HCT116 (cell line): Measurements from ENCODE around the gene MXD3. TPM values are rescaled to one million over a fixed set of nuclear protein-coding genes. Genes with fewer than 3 reads are reported as not detected.

ENCODE experiments used
- ATAC-seq: fragments of 200-7000 bp; cut with Tn5 transposase; 2 replicates; pipeline ENCODE4 v1.9.1; 2020; ENCODE audit warnings: mild to moderate bottlenecking, moderate library complexity
- BruUV-seq: library from RNA; stranded (reverse); fragments of 400-500 nt; replicated peaks from 2 replicates; lab custom pipeline; 2021; lab: Mats Ljungman, UMichigan
- CTCF ChIA-PET: fragments of 300-600 bp; sonication (Branson Sonifier 250); formaldehyde crosslinking; loops from one replicate; lab custom pipeline; 2021; ENCODE audit warnings: antibody characterized with exemption; lab: Charles Lee
- POLR2A ChIA-PET: fragments of 300-600, 350-600 bp; sonication (Branson Sonifier 250); formaldehyde crosslinking; loops from one replicate; lab custom pipeline; 2021; ENCODE audit warnings: antibody characterized with exemption; lab: Charles Lee
- RAD21 ChIA-PET, 2 experiments: fragments of 300-600 bp; sonication (Branson Sonifier 250); formaldehyde crosslinking; loops; one replicate each; lab custom pipeline; 2023; ENCODE audit warnings: low total read pairs in 2 of 2; ENCODE audit not compliant: uncharacterized antibody in 2 of 2, unreplicated experiment in 2 of 2, low non-redundant PET in 1 of 2; lab: Charles Lee
- DNase-seq: peaks from one replicate; pipeline ENCODE4 v3.0.0-alpha.2; 2010; ENCODE audit warnings: low read depth, low spot score
- H2AFZ ChIP-seq: fragments of 200-600 bp; shearing (Covaris generic), sonication (generic); 2 replicates; pipeline ENCODE4 v1.6.1; 2017; ENCODE audit warnings: low read depth, mixed run types, mixed read lengths, antibody characterized with exemption, low read length; ENCODE audit not compliant: poor library complexity, severe bottlenecking
- H3K27ac ChIP-seq: 2 replicates; pipeline ENCODE4 v1.5.1; 2012; ENCODE audit warnings: low read depth, low read length
- H3K27me3 ChIP-seq: fragments of 200-600 bp; sonication (generic); 2 replicates; pipeline ENCODE4 v1.6.1; 2016; ENCODE audit warnings: mixed run types, low read length, mixed read lengths; ENCODE audit not compliant: insufficient read depth
- H3K36me3 ChIP-seq, 2 experiments: fragments of 200-500 bp in 1 of 2; fragments of 200-600 bp in 1 of 2; sonication (Bioruptor generic) in 1 of 2; sonication (generic) in 1 of 2; 2 replicates each; pipeline versions ENCODE4 v1.5.1 to v1.6.1; 2014 to 2016; ENCODE audit warnings: low read length in 2 of 2, inconsistent platforms in 1 of 2, mixed read lengths in 1 of 2, mixed run types in 1 of 2; ENCODE audit not compliant: insufficient read depth in 2 of 2, control insufficient read depth in 1 of 2
- H3K4me1 ChIP-seq, 2 experiments: fragments of 200-600 bp in 1 of 2; sonication (generic) in 1 of 2; 2 replicates each; pipeline versions ENCODE4 v1.5.1 to v1.6.1; 2012 to 2017; ENCODE audit warnings: low read length in 2 of 2, inconsistent platforms in 1 of 2, mild to moderate bottlenecking in 1 of 2, mixed read lengths in 1 of 2, mixed run types in 1 of 2, moderate library complexity in 1 of 2; ENCODE audit not compliant: insufficient read depth in 2 of 2, control insufficient read depth in 1 of 2
- H3K4me2 ChIP-seq: fragments of 200-600 bp; sonication (generic); 2 replicates; pipeline ENCODE4 v1.6.1; 2017; ENCODE audit warnings: mixed run types, low read length, mixed read lengths
- H3K4me3 ChIP-seq, 2 experiments: fragments of 200-600 bp in 1 of 2; sonication (generic) in 1 of 2; replicated peaks in 1 of 2; 2 replicates each; pipeline ENCODE4 v1.5.1; 2011 to 2016; ENCODE audit warnings: low read length in 2 of 2, control low read depth in 1 of 2, low read depth in 1 of 2, mild to moderate bottlenecking in 1 of 2, mixed read lengths in 1 of 2, mixed run types in 1 of 2
- H3K79me2 ChIP-seq: fragments of 200-600 bp; sonication (generic); 2 replicates; pipeline ENCODE4 v1.6.1; 2017; ENCODE audit warnings: mild to moderate bottlenecking, mixed run types, low read length, moderate library complexity, mixed read lengths; ENCODE audit not compliant: insufficient read depth
- H3K9ac ChIP-seq: fragments of 200-600 bp; sonication (generic); 2 replicates; pipeline ENCODE4 v1.6.1; 2016; ENCODE audit warnings: low read length, mixed read lengths
- H3K9me2 ChIP-seq: fragments of 200-600 bp; sonication (generic), shearing (Covaris generic); 2 replicates; pipeline ENCODE4 v1.6.1; 2017; ENCODE audit warnings: mixed run types, mild to moderate bottlenecking, moderate library complexity; ENCODE audit not compliant: insufficient read depth
- H3K9me3 ChIP-seq, 2 experiments: fragments of 200-500 bp in 1 of 2; fragments of 200-600 bp in 1 of 2; sonication (Bioruptor generic) in 1 of 2; sonication (generic) in 1 of 2; 2 replicates each; pipeline ENCODE4 v1.6.1; 2014 to 2017; ENCODE audit warnings: low read length in 2 of 2, mixed read lengths in 2 of 2, inconsistent platforms in 1 of 2, low read depth in 1 of 2, mild to moderate bottlenecking in 1 of 2, mixed run types in 1 of 2, moderate library complexity in 1 of 2; ENCODE audit not compliant: control insufficient read depth in 1 of 2, insufficient read depth in 1 of 2
- H4K20me1 ChIP-seq: fragments of 200-600 bp; sonication (generic), shearing (Covaris generic); 2 replicates; pipeline ENCODE4 v1.6.1; 2017; ENCODE audit warnings: mixed run types, mild to moderate bottlenecking, moderate library complexity; ENCODE audit not compliant: insufficient read depth
- ATF3 ChIP-seq: IDR thresholded peaks from 2 replicates; pipeline ENCODE4 v1.6.1; 2012
- CBX3 ChIP-seq: IDR thresholded peaks from 2 replicates; pipeline ENCODE4 v1.6.1; 2012; ENCODE audit warnings: low read depth
- EGR1 ChIP-seq: IDR thresholded peaks from 2 replicates; pipeline ENCODE4 v1.6.1; 2012; ENCODE audit warnings: low read depth
- ELF1 ChIP-seq: IDR thresholded peaks from 2 replicates; pipeline ENCODE4 v1.6.1; 2012; ENCODE audit warnings: low read depth, borderline replicate concordance
- EZH2 ChIP-seq: fragments of 200-600 bp; sonication (generic); IDR thresholded peaks from 2 replicates; pipeline ENCODE4 v1.6.1; 2017; ENCODE audit warnings: antibody characterized with exemption, mixed run types
- EZH2phosphoT487 ChIP-seq: fragments of 200-600 bp; IDR thresholded peaks from 2 replicates; pipeline ENCODE4 v1.6.1; 2018; ENCODE audit warnings: antibody characterized with exemption, borderline replicate concordance
- JUND ChIP-seq: IDR thresholded peaks from 2 replicates; pipeline ENCODE4 v1.6.1; 2012
- POLR2AphosphoS5 ChIP-seq: IDR thresholded peaks from 2 replicates; pipeline ENCODE4 v1.6.1; 2011; ENCODE audit warnings: mild to moderate bottlenecking, low read depth, low read length, moderate library complexity
- RAD21 ChIP-seq: IDR thresholded peaks from 2 replicates; pipeline ENCODE4 v1.6.1; 2012; ENCODE audit warnings: low read depth, mild to moderate bottlenecking
- SIN3A ChIP-seq: IDR thresholded peaks from 2 replicates; pipeline ENCODE4 v1.6.1; 2012; ENCODE audit warnings: low read depth
- SP1 ChIP-seq: IDR thresholded peaks from 2 replicates; pipeline ENCODE4 v1.6.1; 2012; ENCODE audit warnings: low read depth
- SRF ChIP-seq: IDR thresholded peaks from 2 replicates; pipeline ENCODE4 v1.6.1; 2012; ENCODE audit warnings: low read depth
- TCF7L2 ChIP-seq: IDR thresholded peaks from 2 replicates; pipeline ENCODE4 v1.7.0; 2011; ENCODE audit warnings: borderline replicate concordance, inconsistent platforms; ENCODE audit not compliant: insufficient read depth, insufficient read length; ENCODE audit errors: extremely low read depth
- YY1 ChIP-seq: IDR thresholded peaks from 2 replicates; pipeline ENCODE4 v1.6.1; 2011; ENCODE audit warnings: low read length, low read depth, moderate library complexity, mild to moderate bottlenecking; ENCODE audit not compliant: insufficient replicate concordance; ENCODE audit errors: extremely low read depth
- ZBTB33 ChIP-seq: IDR thresholded peaks from 2 replicates; pipeline ENCODE4 v1.6.1; 2011; ENCODE audit warnings: mild to moderate bottlenecking, low read length, moderate library complexity; ENCODE audit not compliant: insufficient replicate concordance; ENCODE audit errors: extremely low read depth
- ZNF274 ChIP-seq: fragments of 200-500 bp; sonication (Bioruptor generic); IDR thresholded peaks from 2 replicates; pipeline ENCODE4 v1.6.1; 2014; ENCODE audit warnings: mild to moderate bottlenecking, low read depth, low read length, inconsistent platforms
- intact Hi-C: fragments of 100-400 bp; cut with micrococcal nuclease; formaldehyde crosslinking; loops from 2 replicates; pipeline ENCODE4 v1.10.0; 2022
- total RNA-seq: library from RNA; stranded (reverse); gene quantifications from one replicate; pipeline ENCODE4 v1.2.1, GENCODE V29; 2021; ENCODE audit not compliant: unreplicated experiment
- TF ChIP-seq, protein P1 (sequence below): IDR thresholded peaks from 2 replicates; pipeline ENCODE4 v1.6.1; 2012

MXD3 gene
- total RNA-seq, 1 experiment from 2014 or later = 37.6 TPM

DNA sequence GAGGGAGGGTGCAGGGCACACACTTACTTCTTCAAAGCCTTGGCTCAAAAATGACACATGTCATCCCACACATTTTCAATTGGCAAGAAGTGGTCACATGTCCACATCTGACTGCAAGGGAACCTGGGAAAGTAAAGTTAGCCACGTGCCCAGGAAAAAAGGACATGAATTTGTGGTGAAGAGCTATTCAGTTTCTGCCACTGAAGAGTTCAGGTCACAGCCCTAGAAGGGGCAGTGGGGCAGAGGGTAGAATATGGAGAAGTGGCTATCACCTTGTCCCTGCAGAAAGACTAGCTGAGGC lies 44.1 kb upstream of the MXD3 start:
- peaks cover 4 to 12% of the 10 kb centered on the region in 2 experiments; a peak in 2 of 4 replicates for H3K4me1 ChIP-seq
- ATAC-seq = no peak
- CTCF ChIA-PET = interaction anchor here (3.2 kb wide), 1 partner anchor 14 kb away, joined by 15 read pairs; no protein-coding TSS in a partner anchor
- no peaks in the 10 kb centered on the region for H3K36me3 ChIP-seq
- no peaks in the 10 kb centered on the region for H3K9me2 ChIP-seq
- H3K27ac ChIP-seq = no peak overlapping the region
- peaks cover 6% of the 10 kb centered on the region for H3K79me2 ChIP-seq
- DNase-seq = no peak
- H3K4me3 ChIP-seq = no peak overlapping the region
- no peak overlapping the region for H2AFZ ChIP-seq
- no peaks in the 10 kb centered on the region for H3K27me3 ChIP-seq
- POLR2A ChIA-PET = no interaction called here
- TF ChIP-seq RAD21 = no peak
- no peak for TF ChIP-seq EZH2phosphoT487
- TF ChIP-seq, protein P1, sequence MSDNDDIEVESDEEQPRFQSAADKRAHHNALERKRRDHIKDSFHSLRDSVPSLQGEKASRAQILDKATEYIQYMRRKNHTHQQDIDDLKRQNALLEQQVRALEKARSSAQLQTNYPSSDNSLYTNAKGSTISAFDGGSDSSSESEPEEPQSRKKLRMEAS = no peak
- no peak overlapping the region for H3K4me2 ChIP-seq
- intact Hi-C loops = no loop called here
- no TSS peak for BruUV-seq
- RAD21 ChIA-PET = no interaction called here
- no peak overlapping the region for H3K9ac ChIP-seq
- no peaks in the 10 kb centered on the region for H4K20me1 ChIP-seq
- peaks cover 0 to 4% of the 10 kb centered on the region in 2 experiments; a peak in 1 of 4 replicates for H3K9me3 ChIP-seq

DNA sequence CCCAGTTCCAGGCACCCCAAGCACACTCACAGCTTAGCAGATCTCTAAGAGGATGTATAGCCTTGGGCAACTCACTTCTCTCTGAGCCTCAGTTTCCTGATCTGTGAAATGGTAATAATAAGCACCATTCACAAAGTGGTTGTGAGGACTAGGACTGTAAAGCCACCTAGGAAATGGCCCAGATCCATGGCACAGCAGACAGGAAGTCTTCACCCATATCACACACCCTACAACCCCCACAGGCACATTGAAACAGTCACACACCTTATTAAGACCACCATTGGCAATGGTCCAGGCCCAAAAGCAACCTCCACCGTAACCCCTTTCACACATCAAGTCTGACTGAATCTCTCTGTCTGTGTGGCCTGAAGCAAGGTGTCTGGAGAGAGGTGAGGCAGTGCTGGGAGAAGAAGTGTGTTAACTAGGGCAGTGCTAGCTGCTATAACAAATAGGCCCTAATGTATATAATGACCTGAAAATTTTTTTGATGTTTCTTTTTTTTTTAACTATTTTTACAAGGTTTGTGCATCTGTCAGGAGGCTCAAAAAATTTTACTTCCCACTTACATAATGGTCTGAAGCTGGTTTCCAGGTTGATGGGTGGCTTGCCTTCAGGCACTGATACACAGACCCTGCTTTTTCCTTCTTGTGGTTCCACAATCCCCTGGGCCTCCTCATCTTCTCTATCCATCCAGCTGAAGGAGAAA lies 43.6 kb upstream of the MXD3 start:
- no peak for ATAC-seq
- H4K20me1 ChIP-seq = no peaks in the 10 kb centered on the region
- RAD21 ChIA-PET = no interaction called here
- peaks cover 0 to 4% of the 10 kb centered on the region in 2 experiments; a peak in 1 of 4 replicates for H3K9me3 ChIP-seq
- H3K9me2 ChIP-seq = no peaks in the 10 kb centered on the region
- no peaks in the 10 kb centered on the region for H3K27me3 ChIP-seq
- H3K36me3 ChIP-seq = no peaks in the 10 kb centered on the region
- BruUV-seq = no TSS peak
- POLR2A ChIA-PET = no interaction called here
- no peak overlapping the region for H2AFZ ChIP-seq
- H3K27ac ChIP-seq = no peak overlapping the region
- peaks cover 7 to 17% of the 10 kb centered on the region in 2 experiments for H3K4me1 ChIP-seq
- CTCF ChIA-PET = interaction anchor here (3.2 kb wide), 1 partner anchor 14 kb away, joined by 15 read pairs; no protein-coding TSS in a partner anchor
- no peak overlapping the region for H3K9ac ChIP-seq
- H3K4me2 ChIP-seq = no peak overlapping the region
- H3K4me3 ChIP-seq = no peak overlapping the region
- DNase-seq = no peak
- intact Hi-C loops = no loop called here
- H3K79me2 ChIP-seq = peaks cover 11% of the 10 kb centered on the region
- TF ChIP-seq YY1 (no peak), ZNF274 (no peak), TCF7L2 (no peak), JUND (no peak), ATF3 (no peak), ELF1 (no peak), ZBTB33 (no peak), EGR1 (no peak), CBX3 (no peak), EZH2 (no peak), POLR2AphosphoS5 (no peak), SIN3A (no peak), SRF (no peak), RAD21 (no peak), EZH2phosphoT487 (no peak), SP1 (no peak)
- TF ChIP-seq, protein P1 = no peak
